Activated CD8-positive, alpha-beta memory T cell treated with anti-CD3 and anti-CD28 coated beads for 4 hours (primary cell): ENCODE data around the gene CA12.

Source experiments
- DNase-seq, 2 donors: peaks; one replicate each; pipeline ENCODE4 v3.0.0-alpha.2; 2020; ENCODE audit warnings: low read depth in 2 of 2

CA12 gene

DNA sequence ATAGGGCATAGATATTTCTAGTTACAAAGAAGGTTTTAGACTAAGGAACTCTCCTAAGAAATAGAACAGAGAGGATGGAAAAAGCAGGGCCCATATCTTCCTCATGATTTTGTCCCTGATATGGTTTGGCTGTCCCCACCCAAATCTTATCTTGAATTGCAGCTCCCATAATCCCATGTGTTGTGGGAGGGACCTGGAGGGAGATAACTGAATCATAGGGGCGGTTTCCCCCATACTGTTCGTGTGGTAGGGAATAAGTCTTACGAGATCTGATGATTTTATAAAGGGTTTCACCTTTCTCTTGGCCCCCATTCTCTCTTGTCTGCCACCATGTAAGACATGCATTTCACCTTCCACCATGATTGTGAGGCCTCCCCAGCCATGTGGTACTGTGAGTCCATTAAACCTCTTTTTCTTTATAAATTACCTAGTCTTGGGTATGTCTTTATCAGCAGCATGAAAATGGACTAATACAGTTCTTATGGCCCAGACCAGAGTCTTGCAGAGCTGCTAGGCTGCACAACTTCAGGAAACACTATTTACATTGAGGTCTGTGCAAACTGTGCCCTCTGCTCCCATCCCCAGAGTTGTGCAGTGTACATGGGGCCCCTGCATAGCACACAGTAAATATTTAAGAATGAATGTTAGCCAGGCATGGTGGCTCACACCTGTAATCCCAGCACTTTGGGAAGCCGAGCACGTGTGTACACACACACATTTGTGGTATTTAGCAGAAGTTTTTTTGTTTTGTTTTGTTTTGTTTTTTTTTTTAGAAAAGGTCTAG lies 20.3 kb upstream of the CA12 start:
- no peak for DNase-seq

DNA sequence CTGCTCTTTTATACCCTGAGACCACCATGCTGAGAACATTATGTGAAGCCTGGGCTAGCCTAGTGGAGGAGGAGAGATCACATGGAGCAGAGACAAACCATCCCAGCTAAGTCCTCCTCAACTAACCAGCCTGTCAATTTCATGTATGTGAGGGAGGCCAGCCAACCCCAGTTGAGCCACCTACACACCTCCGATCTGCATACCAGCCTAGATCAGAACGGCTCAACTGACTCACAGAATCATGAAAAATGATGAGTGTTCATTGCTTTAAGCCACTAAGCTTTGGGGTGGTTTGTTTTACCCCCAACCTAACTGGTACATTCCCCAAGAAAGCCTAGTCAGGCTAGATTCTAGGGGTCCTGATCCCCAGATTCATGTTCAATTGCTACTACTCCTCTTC lies 19.4 kb upstream of the CA12 start:
- DNase-seq = no peak

GRCh38 chr15:63398456-63398855 lies 16.8 kb upstream of the CA12 start:
- no peak for DNase-seq

GRCh38 chr15:63396152-63396928 lies 14.7 kb upstream of the CA12 start:
- no peak for DNase-seq

- DNase-seq = no peak
Measured at GRCh38 chr15:63395730-63396151, 14.1 kb upstream of the CA12 start.

DNA sequence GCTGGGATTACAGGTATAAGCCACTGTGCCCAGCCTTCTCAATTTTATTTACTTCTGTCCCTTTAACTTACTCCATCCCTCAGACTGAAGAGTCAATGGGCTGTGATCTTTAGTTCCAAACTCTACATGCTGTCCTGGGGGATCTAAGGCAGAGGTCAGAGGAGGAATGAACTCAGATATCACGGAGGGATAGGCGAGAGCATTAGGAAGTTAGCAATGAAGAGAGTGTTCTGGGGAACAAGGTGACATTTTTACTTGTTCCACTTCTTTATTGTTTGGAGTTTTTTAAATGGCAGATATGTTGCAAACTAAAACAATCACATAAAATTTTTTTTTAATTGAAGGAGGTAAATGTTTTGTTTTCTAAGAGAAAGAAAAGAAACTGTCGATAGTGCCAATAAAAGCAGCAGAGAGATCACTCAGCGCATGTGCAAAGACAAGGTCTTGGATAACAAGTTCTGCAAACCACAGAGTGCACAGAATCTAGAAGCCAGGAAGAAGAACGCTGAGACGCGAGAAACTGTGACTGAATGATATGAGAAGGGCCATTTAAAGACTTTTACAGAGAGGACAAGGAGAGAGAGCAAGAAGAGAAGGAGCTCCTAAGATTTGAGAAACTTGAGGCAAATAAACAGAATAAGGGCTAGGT lies 10.8 kb upstream of the CA12 start:
- DNase-seq = no peak

DNA sequence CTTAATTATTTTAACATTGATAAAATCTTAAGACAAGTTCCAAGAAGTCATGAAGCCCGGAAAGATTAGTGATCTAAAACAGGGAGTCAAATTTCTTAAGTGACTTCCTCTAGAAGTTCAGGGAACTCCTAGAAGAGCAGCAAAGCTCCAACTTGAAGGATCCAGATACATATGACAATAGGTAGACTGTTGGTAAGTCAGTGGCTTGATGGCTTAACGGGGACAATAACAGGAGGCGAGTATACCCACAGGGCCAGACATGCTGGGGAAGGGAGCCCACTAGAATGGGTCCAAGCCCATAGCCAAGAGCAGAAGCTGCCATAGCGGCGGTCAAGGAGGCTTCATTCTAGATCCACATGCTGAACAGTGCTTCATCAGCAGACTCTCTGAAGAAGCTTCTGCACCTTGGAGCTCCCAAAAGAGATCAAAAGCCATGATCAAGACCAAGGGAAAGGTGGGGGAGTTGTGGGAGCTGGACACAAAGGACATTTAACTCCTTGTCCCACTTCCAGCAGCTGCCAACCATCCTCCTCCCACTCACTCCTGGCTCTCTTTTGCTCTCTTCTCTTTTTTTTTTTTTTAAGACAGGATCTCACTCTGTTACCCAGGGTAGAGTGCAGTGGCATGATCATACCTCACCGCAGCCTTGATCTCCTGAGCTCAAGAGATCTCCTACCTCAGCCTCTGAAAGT lies 10.2 kb upstream of the CA12 start:
- no peak for DNase-seq

DNA sequence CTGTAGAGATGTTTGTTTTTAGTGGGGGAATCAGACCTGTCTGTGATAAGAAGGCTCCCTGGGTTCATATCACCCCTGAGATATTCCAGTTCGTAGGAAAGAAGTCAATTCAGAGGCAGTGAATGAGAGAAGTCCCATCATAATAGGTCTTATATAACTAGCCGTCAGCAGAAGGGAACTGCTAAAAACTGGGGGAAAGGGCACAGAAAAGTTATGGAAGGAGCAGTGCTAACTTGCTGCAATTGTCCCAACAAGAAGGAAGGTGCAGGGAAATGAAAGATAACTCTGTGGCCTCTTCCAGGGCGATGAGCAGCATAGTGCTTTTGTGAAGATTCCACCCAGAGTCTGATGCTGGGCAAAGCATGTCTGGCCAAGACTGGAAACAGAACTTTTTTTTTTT lies 9.0 kb upstream of the CA12 start:
- no peak for DNase-seq

- DNase-seq = no peak
Measured at GRCh38 chr15:63389902-63390670, 8.4 kb upstream of the CA12 start.

- no peak for DNase-seq
Measured at GRCh38 chr15:63388511-63388910, 6.9 kb upstream of the CA12 start.

GRCh38 chr15:63387748-63388493 lies 6.3 kb upstream of the CA12 start:
- DNase-seq = no peak

DNA sequence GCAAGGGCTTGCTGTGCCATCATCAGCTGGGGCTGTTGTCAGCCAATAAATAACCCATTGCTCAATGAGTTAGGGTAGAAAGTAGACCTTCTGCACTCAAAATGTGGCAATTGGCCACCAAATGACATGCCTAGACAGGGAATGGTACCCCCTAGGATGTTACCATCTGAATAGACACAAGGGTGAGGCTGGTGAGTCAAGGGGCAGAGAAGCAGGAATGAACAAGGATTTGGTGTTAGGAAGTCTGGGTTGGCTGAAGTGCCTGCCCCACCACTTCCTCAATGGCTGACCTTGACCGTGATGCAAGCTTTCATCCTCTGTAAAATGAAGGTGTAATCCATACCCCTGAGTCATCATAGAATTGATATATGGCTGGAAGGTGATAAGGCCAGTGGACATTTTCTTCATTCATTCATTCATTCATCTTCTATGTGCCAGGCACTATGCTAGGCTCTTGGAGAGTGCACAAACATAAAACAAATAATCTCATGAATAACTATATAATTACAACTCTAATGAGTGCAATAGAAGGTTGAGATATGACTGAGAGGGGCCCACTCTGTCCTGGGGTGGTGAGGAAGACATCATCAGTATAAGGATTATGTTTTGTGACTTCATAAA lies 4.4 kb upstream of the CA12 start:
- DNase-seq = no peak

DNA sequence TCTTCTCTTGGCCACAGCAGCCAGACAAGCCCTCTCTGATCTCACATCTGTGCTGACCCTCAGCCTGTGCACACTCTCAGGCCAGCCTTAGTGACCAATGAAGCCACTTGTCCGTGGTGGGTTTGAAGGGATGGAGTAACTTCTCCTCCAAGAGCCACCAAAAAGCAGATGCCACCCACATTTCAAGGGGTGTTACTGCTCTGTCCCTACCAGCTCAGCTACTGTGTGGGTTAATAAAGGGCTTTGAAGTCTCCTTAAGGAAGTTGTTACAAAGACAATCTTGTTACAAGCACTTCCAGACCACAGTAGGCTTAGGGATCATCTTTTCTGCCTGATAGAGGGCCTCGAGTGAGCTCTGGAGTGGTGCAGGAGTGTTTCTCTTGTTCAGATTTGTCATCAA lies 3.3 kb upstream of the CA12 start:
- DNase-seq = no peak

GRCh38 chr15:63382966-63383710 lies 1.5 kb upstream of the CA12 start:
- DNase-seq = no peak

GRCh38 chr15:63380808-63381282 lies 801 bp downstream of the CA12 start:
- DNase-seq = no peak

DNA sequence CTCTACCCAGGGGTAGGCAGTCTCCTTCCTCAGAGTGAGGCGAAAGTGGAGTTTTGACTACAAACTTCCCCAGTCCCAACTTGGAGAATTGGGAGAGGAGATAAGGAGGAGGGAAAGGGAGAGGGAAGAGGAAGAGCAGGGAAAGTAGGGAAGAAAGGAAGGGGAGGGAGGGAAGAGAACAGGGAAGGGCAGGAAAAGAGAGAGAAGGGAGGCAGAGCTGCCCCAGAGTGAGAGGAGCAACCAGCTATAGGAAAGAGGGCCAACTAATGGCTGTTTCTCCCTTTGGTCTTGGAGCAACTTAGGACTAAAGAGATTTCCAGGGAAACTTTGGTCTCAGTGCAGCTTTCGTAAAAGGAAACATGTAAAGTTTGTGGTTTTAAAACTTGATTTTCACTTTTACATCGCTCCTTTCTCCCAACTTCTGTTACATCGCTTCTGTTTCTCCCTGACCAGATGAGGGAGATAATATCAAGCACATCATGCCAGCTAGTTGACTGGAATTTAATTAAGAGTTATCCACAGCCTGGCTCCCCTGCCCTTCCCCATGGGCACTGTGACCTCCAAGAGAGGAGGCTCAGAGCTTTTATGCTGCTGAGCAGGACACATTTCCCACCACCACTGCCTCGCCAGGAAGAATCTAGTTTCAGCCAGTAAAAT lies 1.4 kb downstream of the CA12 start:
- DNase-seq = no peak

DNA sequence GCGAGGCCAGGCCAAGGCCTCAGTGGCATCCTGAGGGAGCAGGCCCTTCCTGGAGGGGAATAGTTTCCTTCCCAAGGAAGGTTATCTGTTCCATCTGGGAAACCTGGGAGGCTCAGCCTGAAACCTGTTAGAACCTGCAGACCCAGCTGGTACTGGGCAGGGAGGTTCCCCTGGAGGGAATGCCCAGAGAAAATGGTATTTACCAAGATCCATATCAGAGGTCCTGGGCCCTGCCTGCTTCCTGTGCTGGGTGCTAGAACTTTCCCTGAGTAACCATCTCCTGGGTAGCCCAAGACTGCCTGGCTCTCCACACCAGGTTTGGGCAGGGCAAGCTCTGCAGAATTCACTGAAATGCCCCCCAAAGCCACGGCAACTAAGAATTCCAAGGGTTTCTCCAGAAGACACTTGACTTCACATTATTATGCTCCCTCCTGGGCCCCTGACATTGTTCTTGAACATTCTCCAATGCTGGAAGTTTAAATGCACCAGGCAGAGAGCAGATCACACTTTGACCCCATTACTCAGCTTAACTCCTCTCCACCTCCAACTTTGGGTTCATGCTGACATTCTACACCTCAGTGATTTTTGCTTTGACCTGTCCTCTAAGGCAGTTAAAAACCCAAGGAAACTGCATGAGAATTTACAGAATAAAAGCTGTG lies 2.0 kb downstream of the CA12 start:
- DNase-seq = no peak

DNA sequence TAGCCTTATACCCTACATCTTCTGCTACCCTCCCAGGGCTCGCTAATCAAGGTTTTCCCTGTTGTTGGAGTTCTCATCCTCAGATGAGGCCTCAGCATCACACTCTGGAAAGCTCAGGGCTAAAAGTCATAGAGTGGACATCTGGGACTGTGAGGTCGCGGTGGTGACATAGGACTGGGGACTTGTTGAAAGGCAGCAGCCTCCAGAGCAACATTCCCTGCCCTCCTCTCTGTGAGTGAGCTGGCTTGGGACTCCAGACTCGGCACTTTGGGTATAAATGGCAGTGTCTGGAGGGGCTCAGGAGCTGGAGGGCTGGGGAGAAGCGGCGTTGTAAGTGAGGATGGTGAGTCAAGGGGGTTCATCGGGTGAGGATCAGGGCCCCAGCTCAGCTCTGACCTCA lies 2.7 kb downstream of the CA12 start:
- no peak for DNase-seq
